H1 (cell line): ENCODE results near the gene CMC1. TPM values are rescaled to one million over a fixed set of nuclear protein-coding genes. Genes with fewer than 3 reads are reported as not detected.

Source experiments
- CTCF ChIP-seq, 3 experiments: IDR thresholded peaks; 1 replicate in 2 of 3; 2 replicates in 1 of 3; pipeline versions ENCODE4 v1.5.1 to v1.6.1; 2011; ENCODE audit warnings: low read length in 3 of 3, mild to moderate bottlenecking in 3 of 3, inconsistent platforms in 2 of 3, low read depth in 1 of 3, moderate library complexity in 1 of 3; ENCODE audit not compliant: insufficient read depth in 1 of 3; ENCODE audit errors: control extremely low read depth in 1 of 3
- polyA plus RNA-seq, 7 experiments: library from polyadenylated mRNA; depleted of rRNA in 3 of 7; stranded (reverse) in 5 of 7; unstranded in 2 of 7; fragments of >200 nt in 5 of 7; fragments of 200-250 nt in 2 of 7; gene quantifications; 1 replicate in 5 of 7; 2 replicates in 1 of 7; 4 replicates in 1 of 7; pipeline versions ENCODE4 v1.2.1 to v1.2.3, GENCODE V29; 2011 to 2013; ENCODE audit warnings: missing spikeins in 2 of 7, mixed read lengths in 2 of 7
- total RNA-seq: library from RNA; stranded (reverse); fragmentation: NEBNext Ultra II Directional; extraction: Animal tissue kit (Norgen Biotek cat#: 25700); gene quantifications from 2 replicates; pipeline ENCODE4 v1.2.1, GENCODE V29; 2021

Gene CMC1
- total and polyA plus RNA-seq, 2 of the 8 experiments (the other 6 are each of a cell fraction or from before 2014, with no cell fraction given): 11.4 to 19.4 TPM

- no peak for TF ChIP-seq CTCF (IDR thresholded peaks at IDR 0.05; ENCODE audit: control extremely low read depth in 1 of 3, insufficient read depth in 1 of 3, low read depth in 1 of 3, low read length in 3 of 3)
Measured at GRCh38 chr3:28239108-28239507, 2.3 kb upstream of the CMC1 start (continued).
